Measurements from ENCODE around the gene VANGL1.
"Not testable (repeated sequence)": the region's sequence is repeated elsewhere in the genome, so short reads cannot be mapped to it uniquely, and the experiment has no call there.

VANGL1 gene

GRCh38 chr1:115641762-115642167, at the start of gene VANGL1:
Gene VANGL1 (plus strand): TSS chr1:115641970. CDS start chr1:115651414, 9,444 bp downstream.
- DNase-seq: peak; percentile 59

GRCh38 chr1:115592264-115592663, 49.5 kb upstream of the VANGL1 start:
- no peak for DNase-seq

- DNase-seq: no peak
Observed at GRCh38 chr1:115593365-115594259, 48.2 kb upstream of the VANGL1 start.

GRCh38 chr1:115594600-115594999, 47.2 kb upstream of the VANGL1 start:
- DNase-seq: no peak

GRCh38 chr1:115595279-115596079, 46.3 kb upstream of the VANGL1 start:
- peak; percentile 93 for DNase-seq

GRCh38 chr1:115596080-115596780, 45.5 kb upstream of the VANGL1 start:
- DNase-seq: no peak

GRCh38 chr1:115604508-115604907, 37.3 kb upstream of the VANGL1 start:
- DNase-seq: no peak

- DNase-seq: no peak
Observed at GRCh38 chr1:115606305-115606704, 35.5 kb upstream of the VANGL1 start.

- DNase-seq: no peak
Observed at GRCh38 chr1:115609021-115609420, 32.7 kb upstream of the VANGL1 start.

- DNase-seq: no peak
Observed at GRCh38 chr1:115613767-115614166, 28.0 kb upstream of the VANGL1 start.

- DNase-seq: no peak
Observed at GRCh38 chr1:115620453-115620852, 21.3 kb upstream of the VANGL1 start.

- no peak for DNase-seq
Observed at GRCh38 chr1:115620950-115621349, 20.8 kb upstream of the VANGL1 start.

GRCh38 chr1:115624859-115625258, 16.9 kb upstream of the VANGL1 start:
- DNase-seq: no peak

- no peak for DNase-seq
Observed at GRCh38 chr1:115630342-115630741, 11.4 kb upstream of the VANGL1 start.

- no peak for DNase-seq
Observed at GRCh38 chr1:115632251-115633026, 9.3 kb upstream of the VANGL1 start.

- DNase-seq: not testable (repeated sequence)
Observed at GRCh38 chr1:115633606-115634005, 8.2 kb upstream of the VANGL1 start.

GRCh38 chr1:115637247-115637646, 4.5 kb upstream of the VANGL1 start:
- DNase-seq: not testable (repeated sequence)

GRCh38 chr1:115640384-115640783, 1.4 kb upstream of the VANGL1 start:
- no peak for DNase-seq

GRCh38 chr1:115642168-115643072, 650 bp downstream of the VANGL1 start:
- DNase-seq: peak; percentile 16

- DNase-seq: no peak
Observed at GRCh38 chr1:115643225-115643624, 1.5 kb downstream of the VANGL1 start.

- DNase-seq: no peak
Observed at GRCh38 chr1:115643666-115644065, 1.9 kb downstream of the VANGL1 start.

Measured in T1000 (cell line).